Measurements from ENCODE around the gene ECEL1.

The ECEL1 gene

GRCh38 chr2:232493701-232494474 lies 6.3 kb upstream of the ECEL1 start:
- no peaks in the 10 kb centered on the region for H3K4me1 Mint-ChIP-seq

GRCh38 chr2:232492963-232493700 lies 5.5 kb upstream of the ECEL1 start:
- Mint-ChIP-seq H3K27me3 (peaks cover 12% of the 10 kb centered on the region), H3K4me3 (no peak overlapping the region), H3K27ac (peak overlapping the region; percentile 23)

More at GRCh38 chr2:232493701-232494474, 6.3 kb upstream of the ECEL1 start:
- H3K27ac Mint-ChIP-seq: no peak overlapping the region
- H3K36me3 Mint-ChIP-seq: no peaks in the 10 kb centered on the region
- H3K27me3 Mint-ChIP-seq: peaks cover 8% of the 10 kb centered on the region
- H3K9me3 Mint-ChIP-seq: no peaks in the 10 kb centered on the region
- no peak overlapping the region for H3K4me3 Mint-ChIP-seq

GRCh38 chr2:232492236-232492848 lies 4.7 kb upstream of the ECEL1 start:
- Mint-ChIP-seq H3K36me3 (no peaks in the 10 kb centered on the region), H3K4me1 (peaks cover 4% of the 10 kb centered on the region), H3K27me3 (peaks cover 12% of the 10 kb centered on the region), H3K27ac (no peak overlapping the region), H3K4me3 (no peak overlapping the region), H3K9me3 (no peaks in the 10 kb centered on the region)

More at GRCh38 chr2:232492963-232493700, 5.5 kb upstream of the ECEL1 start:
- Mint-ChIP-seq H3K4me1 (peaks cover 4% of the 10 kb centered on the region), H3K36me3 (no peaks in the 10 kb centered on the region), H3K9me3 (no peaks in the 10 kb centered on the region)

- H3K36me3 Mint-ChIP-seq: no peaks in the 10 kb centered on the region
- peaks cover 12% of the 10 kb centered on the region for H3K27me3 Mint-ChIP-seq
- no peak overlapping the region for H3K4me3 Mint-ChIP-seq
- peaks cover 4% of the 10 kb centered on the region for H3K4me1 Mint-ChIP-seq
- no peak overlapping the region for H3K27ac Mint-ChIP-seq
- no peaks in the 10 kb centered on the region for H3K9me3 Mint-ChIP-seq
These were observed 3.6 kb upstream of the ECEL1 start for GRCh38 chr2:232491139-232491780.

- Mint-ChIP-seq H3K9me3 (no peaks in the 10 kb centered on the region), H3K27ac (no peak overlapping the region), H3K4me3 (no peak overlapping the region), H3K27me3 (peaks cover 12% of the 10 kb centered on the region), H3K4me1 (peaks cover 4% of the 10 kb centered on the region), H3K36me3 (no peaks in the 10 kb centered on the region)
These were observed 2.8 kb upstream of the ECEL1 start for GRCh38 chr2:232490221-232491138.

- Mint-ChIP-seq H3K36me3 (no peaks in the 10 kb centered on the region), H3K27ac (peak overlapping the region; percentile 51), H3K4me3 (no peak overlapping the region), H3K4me1 (peaks cover 9% of the 10 kb centered on the region), H3K27me3 (peaks cover 19% of the 10 kb centered on the region), H3K9me3 (no peaks in the 10 kb centered on the region)
These were observed 2.0 kb upstream of the ECEL1 start for GRCh38 chr2:232489516-232490220.

GRCh38 chr2:232488721-232489300 lies 1.2 kb upstream of the ECEL1 start:
- Mint-ChIP-seq H3K9me3 (no peaks in the 10 kb centered on the region), H3K4me1 (peaks cover 9% of the 10 kb centered on the region), H3K4me3 (peak overlapping the region; percentile 8), H3K36me3 (no peaks in the 10 kb centered on the region), H3K27me3 (peaks cover 21% of the 10 kb centered on the region), H3K27ac (no peak overlapping the region)

- H3K4me3 Mint-ChIP-seq: peak overlapping the region; percentile 8
- peaks cover 21% of the 10 kb centered on the region for H3K27me3 Mint-ChIP-seq
- peaks cover 9% of the 10 kb centered on the region for H3K4me1 Mint-ChIP-seq
- H3K27ac Mint-ChIP-seq: no peak overlapping the region
- H3K9me3 Mint-ChIP-seq: no peaks in the 10 kb centered on the region
- no peaks in the 10 kb centered on the region for H3K36me3 Mint-ChIP-seq
These were observed 570 bp upstream of the ECEL1 start for GRCh38 chr2:232488097-232488711.

GRCh38 chr2:232486558-232487384 lies 863 bp downstream of the ECEL1 start:
- peak overlapping the region; percentile 11 for H3K4me3 Mint-ChIP-seq
- H3K4me1 Mint-ChIP-seq: peaks cover 9% of the 10 kb centered on the region
- peaks cover 21% of the 10 kb centered on the region for H3K27me3 Mint-ChIP-seq
- H3K36me3 Mint-ChIP-seq: no peaks in the 10 kb centered on the region
- no peaks in the 10 kb centered on the region for H3K9me3 Mint-ChIP-seq
- H3K27ac Mint-ChIP-seq: no peak overlapping the region

- Mint-ChIP-seq H3K27ac (no peak overlapping the region), H3K9me3 (no peaks in the 10 kb centered on the region), H3K4me1 (peaks cover 9% of the 10 kb centered on the region), H3K4me3 (no peak overlapping the region), H3K36me3 (no peaks in the 10 kb centered on the region), H3K27me3 (peaks cover 20% of the 10 kb centered on the region)
These were observed 1.7 kb downstream of the ECEL1 start for GRCh38 chr2:232485757-232486557.

- H3K27ac Mint-ChIP-seq: no peak overlapping the region
- peaks cover 9% of the 10 kb centered on the region for H3K4me1 Mint-ChIP-seq
- H3K27me3 Mint-ChIP-seq: peaks cover 19% of the 10 kb centered on the region
- H3K4me3 Mint-ChIP-seq: peak overlapping the region; percentile 16
- no peaks in the 10 kb centered on the region for H3K9me3 Mint-ChIP-seq
- no peaks in the 10 kb centered on the region for H3K36me3 Mint-ChIP-seq
These were observed 2.3 kb downstream of the ECEL1 start for GRCh38 chr2:232485348-232485756.

GRCh38 chr2:232484628-232485347 lies 2.8 kb downstream of the ECEL1 start:
- H3K27ac Mint-ChIP-seq: no peak overlapping the region
- peaks cover 9% of the 10 kb centered on the region for H3K4me1 Mint-ChIP-seq
- H3K36me3 Mint-ChIP-seq: no peaks in the 10 kb centered on the region
- H3K9me3 Mint-ChIP-seq: no peaks in the 10 kb centered on the region
- peak overlapping the region; percentile 16 for H3K4me3 Mint-ChIP-seq
- peaks cover 17% of the 10 kb centered on the region for H3K27me3 Mint-ChIP-seq

Measured in activated naive CD4-positive, alpha-beta T cell treated with anti-CD3 and anti-CD28 coated beads, Interleukin-2, amount 50 U/mL, for 24 hours (primary cell).